Activated naive CD4-positive, alpha-beta T cell treated with anti-CD3 and anti-CD28 coated beads, Interleukin-2, amount 10 ng/mL, durations not matched to agents 7 days and 5 days (primary cell): Measurements from ENCODE around the gene PLD5.
"Not testable (repeated sequence)": the region's sequence is repeated elsewhere in the genome, so short reads cannot be mapped to it uniquely, and the experiment has no call there.

Experiments
- CTCF ChIA-PET: fragments of 350-600 bp; sonication (Branson Sonifier 250); formaldehyde crosslinking; loops from one replicate; lab custom pipeline; 2021; ENCODE audit warnings: antibody characterized with exemption; lab: Charles Lee
- DNase-seq: peaks from one replicate; pipeline ENCODE4 v3.0.0-alpha.2; 2020
- H3K27ac Mint-ChIP-seq: one replicate; pipeline ENCODE4 v1.8.0; 2021; ENCODE audit warnings: mild to moderate bottlenecking, moderate library complexity, mixed read lengths
- H3K27me3 Mint-ChIP-seq: one replicate; pipeline ENCODE4 v1.8.0; 2021; ENCODE audit warnings: mild to moderate bottlenecking, mixed read lengths
- H3K36me3 Mint-ChIP-seq: one replicate; pipeline ENCODE4 v1.8.0; 2021; ENCODE audit warnings: mixed read lengths
- H3K4me1 Mint-ChIP-seq: one replicate; pipeline ENCODE4 v1.8.0; 2021; ENCODE audit warnings: mixed read lengths
- H3K4me3 Mint-ChIP-seq: one replicate; pipeline ENCODE4 v1.8.0; 2021; ENCODE audit warnings: mild to moderate bottlenecking, moderate library complexity, mixed read lengths
- H3K9me3 Mint-ChIP-seq: one replicate; pipeline ENCODE4 v1.8.0; 2021; ENCODE audit warnings: mixed read lengths

Gene PLD5

DNA sequence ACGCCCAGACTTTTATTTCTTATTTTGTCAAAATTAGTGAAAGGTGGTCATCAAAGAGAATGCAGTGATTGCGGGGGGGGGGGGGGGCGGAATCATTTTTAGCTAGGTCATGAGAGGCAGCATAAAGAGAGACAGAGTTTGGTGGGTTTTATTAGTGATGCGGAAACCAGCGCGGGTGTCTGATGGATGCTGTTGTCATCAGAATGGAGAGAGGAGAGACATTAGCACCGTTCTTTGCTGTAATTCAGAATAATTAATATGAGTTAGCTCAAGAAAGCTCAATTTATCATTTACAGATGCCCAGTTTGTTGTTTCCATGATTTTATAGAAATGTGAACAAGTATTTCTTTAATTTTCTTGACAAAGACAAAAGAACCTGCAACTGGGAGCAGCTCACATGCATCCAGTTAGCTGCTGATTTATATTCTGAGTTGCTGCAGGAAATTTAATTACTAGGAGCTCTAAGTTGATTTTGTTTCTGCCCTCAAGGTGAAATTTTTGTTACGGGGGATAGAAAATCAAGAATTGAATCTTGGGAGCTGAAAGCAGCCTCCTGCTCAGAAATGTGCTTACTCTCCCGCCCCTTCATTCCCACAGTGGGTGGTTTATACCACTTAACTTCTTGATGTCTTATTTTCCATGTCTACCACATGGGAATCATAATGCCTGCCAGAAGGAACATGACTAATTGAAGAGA is 392.2 kb downstream of the PLD5 start:
- no peaks in the 10 kb centered on the region for H3K27me3 Mint-ChIP-seq
- no peaks in the 10 kb centered on the region for H3K4me1 Mint-ChIP-seq
- no peaks in the 10 kb centered on the region for H3K36me3 Mint-ChIP-seq
- CTCF ChIA-PET = no interaction called here
- no peak for DNase-seq
- no peaks in the 10 kb centered on the region for H3K9me3 Mint-ChIP-seq
- H3K4me3 Mint-ChIP-seq = no peak overlapping the region
- no peak overlapping the region for H3K27ac Mint-ChIP-seq

DNA sequence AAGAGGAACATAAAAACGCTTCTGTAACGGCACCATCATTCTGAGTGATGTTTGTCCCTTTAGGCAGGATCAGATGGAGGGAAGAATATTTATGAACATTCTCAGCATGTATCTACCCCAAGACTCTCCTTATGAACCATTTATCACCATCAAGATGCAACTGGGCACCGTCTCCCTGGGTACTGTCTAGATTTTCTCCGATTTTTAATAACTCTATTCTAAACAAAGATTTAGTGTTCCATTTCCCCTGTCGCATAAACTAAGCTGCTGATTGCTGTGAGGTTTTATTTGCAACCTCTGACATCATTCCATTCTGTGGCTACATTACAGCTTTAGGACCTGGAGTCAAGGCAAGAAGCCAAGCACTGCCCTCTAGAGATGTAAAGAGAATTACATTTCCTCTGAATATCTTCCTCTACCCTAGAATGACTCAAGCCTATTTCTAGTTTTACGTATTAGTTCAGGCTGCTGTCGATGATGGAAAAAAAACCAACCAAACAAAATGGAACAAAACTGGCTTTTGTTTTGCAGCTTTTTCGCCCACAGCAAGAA is 395.5 kb downstream of the PLD5 start:
- no peak for DNase-seq
- Mint-ChIP-seq H3K36me3 (no peaks in the 10 kb centered on the region), H3K27me3 (no peaks in the 10 kb centered on the region), H3K4me1 (no peaks in the 10 kb centered on the region), H3K4me3 (no peak overlapping the region), H3K9me3 (peaks cover 2% of the 10 kb centered on the region), H3K27ac (no peak overlapping the region)
- CTCF ChIA-PET = interaction anchor here (0.9 kb wide), 1 partner anchor 102 kb away, joined by 3 read pairs; no protein-coding TSS in a partner anchor

DNA sequence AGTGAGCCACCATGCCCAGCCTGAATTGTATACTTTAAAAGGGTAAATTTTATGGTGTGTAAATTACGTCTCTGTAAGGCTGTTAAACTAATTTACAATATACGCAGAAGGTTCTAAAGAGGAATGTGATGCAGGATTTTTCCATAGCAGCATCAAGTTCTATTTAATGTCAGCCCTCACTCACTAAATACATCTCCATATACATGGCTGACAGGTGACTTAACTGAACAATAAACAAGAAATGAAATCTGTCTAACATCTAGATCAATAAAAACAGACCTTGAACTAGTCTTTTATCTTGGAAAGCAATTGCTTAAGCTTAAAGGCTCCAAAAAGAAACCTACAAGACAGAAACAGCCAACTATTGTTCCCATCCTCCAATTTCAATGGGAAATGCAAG is 404.1 kb downstream of the PLD5 start:
- Mint-ChIP-seq H3K4me3 (no peak overlapping the region), H3K27ac (no peak overlapping the region), H3K9me3 (no peaks in the 10 kb centered on the region), H3K4me1 (no peaks in the 10 kb centered on the region), H3K27me3 (no peaks in the 10 kb centered on the region), H3K36me3 (no peaks in the 10 kb centered on the region)
- DNase-seq = no peak
- CTCF ChIA-PET = no interaction called here

DNA sequence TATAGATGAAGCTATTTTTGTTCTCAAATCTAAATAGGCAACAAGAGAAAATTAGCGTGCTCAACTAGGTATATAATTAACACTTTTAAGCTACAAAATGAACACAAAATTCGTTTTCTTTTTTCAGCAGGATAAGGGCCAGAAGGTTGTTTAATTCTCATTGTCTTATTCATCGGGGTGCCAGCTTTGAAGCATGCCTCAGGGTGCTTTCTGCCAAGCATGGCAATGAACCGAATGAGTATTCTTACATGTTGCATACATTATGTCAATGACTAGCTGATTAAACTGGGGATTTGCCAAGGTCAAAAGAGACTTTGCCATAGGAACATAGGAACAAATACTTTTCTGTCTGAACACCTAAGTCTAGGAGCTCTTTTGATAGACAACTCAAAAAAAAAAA is 423.6 kb downstream of the PLD5 start:
- no peaks in the 10 kb centered on the region for H3K4me1 Mint-ChIP-seq
- CTCF ChIA-PET = interaction anchor here (0.7 kb wide), 1 partner anchor 8 kb away, joined by 3 read pairs; no protein-coding TSS in a partner anchor
- no peak for DNase-seq
- H3K36me3 Mint-ChIP-seq = no peaks in the 10 kb centered on the region
- H3K27me3 Mint-ChIP-seq = no peaks in the 10 kb centered on the region
- H3K27ac Mint-ChIP-seq = no peak overlapping the region
- H3K4me3 Mint-ChIP-seq = no peak overlapping the region
- H3K9me3 Mint-ChIP-seq = no peaks in the 10 kb centered on the region

DNA sequence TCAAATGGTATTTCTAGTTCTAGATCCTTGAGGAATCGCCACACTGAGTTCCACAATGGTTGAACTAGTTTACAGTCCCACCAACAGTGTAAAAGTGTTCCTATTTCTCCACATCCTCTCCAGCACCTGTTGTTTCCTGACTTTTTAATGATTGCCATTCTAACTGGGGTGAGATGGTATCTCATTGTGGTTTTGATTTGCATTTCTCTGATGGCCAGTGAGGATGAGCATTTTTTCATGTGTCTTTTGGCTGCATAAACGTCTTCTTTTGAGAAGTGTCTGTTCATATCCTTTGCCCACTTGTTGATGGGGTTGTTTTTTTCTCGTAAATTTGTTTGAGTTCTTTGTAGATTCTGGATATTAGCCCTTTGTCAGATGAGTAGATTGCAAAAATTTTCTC is 427.2 kb downstream of the PLD5 start:
- H3K4me1 Mint-ChIP-seq, H3K4me3 Mint-ChIP-seq, CTCF ChIA-PET: not testable (repeated sequence)

DNA sequence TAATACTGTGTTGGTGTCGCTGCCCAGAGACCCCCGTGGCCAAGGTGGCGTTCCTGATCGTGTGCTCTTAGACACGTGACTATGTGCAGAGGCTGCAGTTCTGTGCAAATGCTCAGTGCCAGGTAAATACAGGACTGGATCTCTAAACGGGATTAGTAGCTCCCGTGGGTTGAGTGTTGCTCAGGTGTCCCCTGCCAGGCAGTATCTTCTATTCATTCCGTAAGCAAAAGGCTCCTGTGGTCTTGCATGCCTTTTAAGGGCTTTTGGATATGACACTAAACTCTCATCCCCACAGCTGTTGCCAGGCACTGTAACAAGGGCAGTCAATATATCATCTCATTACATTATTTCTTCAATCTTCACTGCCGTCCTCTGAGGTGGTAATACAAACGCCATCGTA is 431.4 kb downstream of the PLD5 start:
- CTCF ChIA-PET = no interaction called here
- Mint-ChIP-seq H3K27ac (no peak overlapping the region), H3K4me3 (no peak overlapping the region), H3K27me3 (no peaks in the 10 kb centered on the region), H3K4me1 (no peaks in the 10 kb centered on the region), H3K36me3 (no peaks in the 10 kb centered on the region), H3K9me3 (no peaks in the 10 kb centered on the region)
- no peak for DNase-seq

More for the DNA sequence above, 427.2 kb downstream of the PLD5 start:
- H3K27me3 Mint-ChIP-seq, H3K9me3 Mint-ChIP-seq, H3K27ac Mint-ChIP-seq, DNase-seq, H3K36me3 Mint-ChIP-seq: not testable (repeated sequence)

DNA sequence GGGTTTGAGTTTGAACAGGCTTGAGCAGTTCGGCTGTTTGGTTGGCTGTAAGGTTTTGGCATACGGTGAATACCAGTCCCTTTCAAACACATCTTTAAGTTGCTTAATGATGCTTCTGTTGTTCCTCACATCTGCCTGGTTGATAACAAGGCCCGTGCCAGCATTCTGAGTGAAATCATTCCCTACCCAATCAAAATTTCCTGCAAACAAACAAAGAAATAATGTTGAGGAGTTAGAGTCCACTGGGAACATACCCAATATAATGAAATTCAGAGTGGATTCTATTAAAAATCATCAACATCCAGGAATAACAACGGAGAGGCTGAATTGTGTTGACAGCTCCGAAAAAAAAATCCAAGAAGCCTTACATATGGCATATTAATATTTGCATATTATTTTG is 434.6 kb downstream of the PLD5 start:
- H3K27ac Mint-ChIP-seq = no peak overlapping the region
- CTCF ChIA-PET = no interaction called here

DNA sequence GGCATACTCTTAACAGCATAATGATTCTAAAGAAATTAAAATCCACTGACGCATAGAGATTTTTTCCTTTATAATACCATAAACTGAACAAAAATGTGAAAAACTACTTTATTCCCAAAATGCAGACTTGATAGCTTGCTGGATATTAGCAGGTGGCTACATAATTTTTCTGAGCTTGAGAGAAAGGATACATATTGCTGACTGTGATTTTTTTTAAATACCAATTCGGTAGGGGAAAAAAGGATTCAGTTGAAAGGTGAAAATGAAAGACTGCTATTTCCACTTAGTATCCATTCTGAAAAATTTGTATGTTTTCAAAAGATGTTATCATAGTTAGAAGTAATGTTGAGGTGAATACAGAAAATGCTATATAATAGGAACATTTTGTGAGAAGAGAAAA is 435.6 kb downstream of the PLD5 start:
- CTCF ChIA-PET = no interaction called here
- no peaks in the 10 kb centered on the region for H3K9me3 Mint-ChIP-seq
- no peak for DNase-seq
- H3K27ac Mint-ChIP-seq = no peak overlapping the region
- no peaks in the 10 kb centered on the region for H3K4me1 Mint-ChIP-seq
- no peaks in the 10 kb centered on the region for H3K36me3 Mint-ChIP-seq
- H3K4me3 Mint-ChIP-seq = no peak overlapping the region
- no peaks in the 10 kb centered on the region for H3K27me3 Mint-ChIP-seq

More for the DNA sequence above, 434.6 kb downstream of the PLD5 start:
- Mint-ChIP-seq H3K36me3 (no peaks in the 10 kb centered on the region), H3K9me3 (no peaks in the 10 kb centered on the region), H3K4me1 (no peaks in the 10 kb centered on the region), H3K4me3 (no peak overlapping the region), H3K27me3 (no peaks in the 10 kb centered on the region)
- no peak for DNase-seq

DNA sequence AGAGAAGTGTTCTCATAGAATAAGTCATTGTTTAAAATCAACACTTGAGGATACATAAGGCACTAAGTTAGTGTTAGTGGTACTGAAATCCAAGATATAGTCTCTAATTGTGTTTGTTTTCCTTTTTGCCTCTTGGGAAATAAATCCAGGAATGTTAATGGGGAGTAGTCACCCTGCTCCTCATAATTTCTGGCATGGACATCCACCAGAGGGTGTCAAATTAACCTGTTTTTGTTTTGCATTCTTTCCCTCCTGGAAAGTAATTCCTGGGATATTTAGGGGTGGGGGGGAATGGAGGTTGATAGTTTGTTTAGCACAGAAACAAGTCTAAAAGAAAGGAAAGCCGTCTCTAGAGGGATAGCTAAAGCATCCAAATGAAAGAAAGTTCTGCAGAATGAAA is 437.8 kb downstream of the PLD5 start:
- Mint-ChIP-seq H3K36me3 (no peaks in the 10 kb centered on the region), H3K27ac (no peak overlapping the region), H3K9me3 (no peaks in the 10 kb centered on the region), H3K4me3 (no peak overlapping the region), H3K4me1 (no peaks in the 10 kb centered on the region), H3K27me3 (no peaks in the 10 kb centered on the region)
- CTCF ChIA-PET = no interaction called here
- DNase-seq = no peak

DNA sequence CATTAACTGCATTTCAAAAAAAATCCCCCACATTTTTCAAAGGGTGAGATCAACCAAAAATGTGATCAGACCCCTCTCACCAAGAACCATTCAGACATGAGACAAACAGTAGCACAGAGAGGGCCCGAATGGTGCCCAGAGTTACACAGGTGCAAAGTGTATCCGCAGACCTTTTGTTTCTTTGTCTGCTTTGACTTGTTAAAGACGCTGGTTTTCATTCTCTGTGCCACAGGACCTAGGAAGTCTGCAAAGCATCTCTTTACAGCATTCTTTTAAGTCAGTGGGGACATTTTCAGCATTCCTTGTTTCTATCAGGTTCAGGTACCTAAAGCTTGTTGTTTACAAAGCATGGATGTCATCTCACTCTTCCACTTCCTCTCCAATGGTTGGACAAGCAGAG is 438.4 kb downstream of the PLD5 start:
- CTCF ChIA-PET = no interaction called here
- no peaks in the 10 kb centered on the region for H3K9me3 Mint-ChIP-seq
- DNase-seq = no peak
- H3K27ac Mint-ChIP-seq = no peak overlapping the region
- H3K27me3 Mint-ChIP-seq = no peaks in the 10 kb centered on the region
- H3K4me3 Mint-ChIP-seq = no peak overlapping the region
- no peaks in the 10 kb centered on the region for H3K36me3 Mint-ChIP-seq
- H3K4me1 Mint-ChIP-seq = no peaks in the 10 kb centered on the region

DNA sequence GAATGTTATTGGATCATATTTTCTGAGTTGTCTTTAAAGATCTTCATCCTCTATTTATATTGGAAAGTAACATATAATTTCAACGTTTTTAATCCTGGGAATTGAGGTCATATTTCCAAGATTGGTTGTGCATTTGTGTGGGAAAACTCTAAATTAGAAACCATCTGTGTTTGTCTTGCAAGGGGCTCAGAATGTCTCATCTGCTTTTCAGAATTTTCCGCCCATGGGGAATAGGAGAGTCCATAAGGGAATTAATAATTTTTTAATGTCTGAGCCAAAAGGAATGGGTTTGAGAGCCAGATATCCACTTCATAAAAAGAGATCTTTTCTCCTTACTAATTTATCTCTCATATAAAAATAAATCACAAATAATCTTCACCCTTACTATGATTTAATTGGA is 440.8 kb downstream of the PLD5 start:
- no peaks in the 10 kb centered on the region for H3K27me3 Mint-ChIP-seq
- CTCF ChIA-PET = no interaction called here
- H3K36me3 Mint-ChIP-seq = no peaks in the 10 kb centered on the region
- no peak for DNase-seq
- H3K27ac Mint-ChIP-seq = no peak overlapping the region
- no peaks in the 10 kb centered on the region for H3K9me3 Mint-ChIP-seq
- H3K4me1 Mint-ChIP-seq = no peaks in the 10 kb centered on the region
- H3K4me3 Mint-ChIP-seq = no peak overlapping the region

DNA sequence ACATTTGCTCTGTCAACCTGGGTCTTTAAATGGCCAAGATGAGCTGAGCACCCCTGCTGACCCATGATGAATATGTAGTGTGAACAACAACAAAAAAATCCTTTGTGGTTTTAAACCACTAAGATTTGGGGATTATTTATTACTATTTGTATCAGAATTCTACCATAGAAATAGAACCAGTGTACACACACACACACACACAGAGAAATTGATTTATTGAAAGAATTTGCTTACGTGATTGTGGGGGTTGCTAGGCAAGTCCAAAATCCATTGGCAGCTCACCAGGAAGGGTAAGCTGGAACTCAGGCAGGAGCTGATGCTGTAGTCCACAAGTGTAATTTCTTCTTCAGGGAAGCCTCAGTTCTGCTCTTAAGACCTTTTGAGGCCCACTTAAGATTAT is 443.1 kb downstream of the PLD5 start:
- Mint-ChIP-seq H3K4me3 (no peak overlapping the region), H3K4me1 (no peaks in the 10 kb centered on the region)

DNA sequence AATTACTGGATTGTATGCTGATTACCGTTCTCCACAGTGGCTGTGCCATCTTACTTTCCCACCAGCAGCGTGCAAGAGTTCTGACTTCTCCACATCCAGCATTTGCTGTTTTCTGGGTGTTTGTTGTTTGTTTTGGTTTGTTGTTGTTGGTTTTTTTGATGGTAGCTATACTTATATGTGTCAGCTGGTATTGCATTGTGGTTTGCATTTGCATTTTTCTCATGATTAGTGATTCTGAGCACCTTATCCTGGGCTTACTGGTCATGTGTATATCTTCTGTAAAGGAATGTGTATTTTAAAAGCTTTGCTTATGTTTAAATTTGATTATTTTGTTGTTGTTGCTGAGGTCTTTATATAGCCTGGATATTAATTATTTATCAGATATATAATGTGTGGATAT is 458.7 kb downstream of the PLD5 start:
- no peak for DNase-seq
- no peaks in the 10 kb centered on the region for H3K4me1 Mint-ChIP-seq
- H3K27ac Mint-ChIP-seq = no peak overlapping the region
- H3K4me3 Mint-ChIP-seq = no peak overlapping the region
- no peaks in the 10 kb centered on the region for H3K9me3 Mint-ChIP-seq
- CTCF ChIA-PET = no interaction called here
- H3K36me3 Mint-ChIP-seq = no peaks in the 10 kb centered on the region
- no peaks in the 10 kb centered on the region for H3K27me3 Mint-ChIP-seq

More for the DNA sequence above, 443.1 kb downstream of the PLD5 start:
- DNase-seq = no peak
- Mint-ChIP-seq H3K27ac (no peak overlapping the region), H3K36me3 (no peaks in the 10 kb centered on the region), H3K27me3 (no peaks in the 10 kb centered on the region), H3K9me3 (no peaks in the 10 kb centered on the region)
- CTCF ChIA-PET = no interaction called here

DNA sequence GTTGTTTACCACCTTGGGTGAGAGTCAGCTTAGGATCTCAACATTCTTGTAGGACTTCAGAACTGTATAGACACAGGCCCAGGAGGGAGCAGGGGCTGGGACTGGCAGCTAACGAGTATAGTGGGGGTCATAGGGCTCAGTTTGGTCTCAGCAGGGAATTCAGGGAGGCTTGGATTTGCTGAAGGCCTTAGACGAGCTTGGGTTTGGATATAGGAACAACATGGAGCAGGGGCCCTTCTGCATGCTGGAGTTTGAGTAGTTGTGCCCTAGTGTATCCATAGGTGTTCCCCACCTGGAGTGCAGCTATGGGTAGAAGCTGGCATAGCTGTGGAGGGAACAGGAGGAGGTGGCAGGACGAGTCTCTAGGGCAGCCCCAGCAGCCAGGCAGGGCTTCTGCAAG is 462.2 kb downstream of the PLD5 start:
- Mint-ChIP-seq H3K27me3 (no peaks in the 10 kb centered on the region), H3K9me3 (no peaks in the 10 kb centered on the region), H3K4me3 (no peak overlapping the region), H3K27ac (no peak overlapping the region), H3K4me1 (no peaks in the 10 kb centered on the region), H3K36me3 (no peaks in the 10 kb centered on the region)
- DNase-seq = no peak
- CTCF ChIA-PET = no interaction called here

DNA sequence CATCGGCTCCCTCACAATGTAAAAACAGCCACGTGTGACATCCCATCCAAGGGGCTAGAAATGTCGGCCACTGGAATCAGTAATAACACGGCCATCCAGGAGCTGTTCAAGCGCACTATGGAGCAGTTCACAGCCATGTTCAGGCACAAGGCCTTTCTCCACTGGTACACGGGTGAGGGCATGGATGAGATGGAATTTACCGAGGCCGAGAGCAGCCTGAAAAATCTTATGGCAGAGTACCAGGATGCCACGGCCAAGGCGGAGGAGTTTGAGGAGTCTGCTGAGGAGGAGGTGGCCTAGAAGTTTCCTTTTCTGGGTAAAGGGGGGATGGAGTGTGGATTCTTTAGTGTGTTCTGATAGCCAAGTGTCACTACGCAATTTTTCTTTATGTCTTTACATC is 464.5 kb downstream of the PLD5 start:
- no peaks in the 10 kb centered on the region for H3K36me3 Mint-ChIP-seq

More for the DNA sequence above, 464.5 kb downstream of the PLD5 start:
- H3K9me3 Mint-ChIP-seq = no peaks in the 10 kb centered on the region
- no peaks in the 10 kb centered on the region for H3K4me1 Mint-ChIP-seq
- no peak for DNase-seq
- CTCF ChIA-PET = no interaction called here
- H3K27me3 Mint-ChIP-seq = no peaks in the 10 kb centered on the region
- H3K4me3 Mint-ChIP-seq = no peak overlapping the region
- no peak overlapping the region for H3K27ac Mint-ChIP-seq
